ENCODE results near the gene MACROD2. TPM values are rescaled to one million over a fixed set of nuclear protein-coding genes. Genes with fewer than 3 reads are reported as not detected.

The MACROD2 gene
- total RNA-seq, 4 donors from 2014 or later = 4.0 to 14.1 (median 10.4) TPM

DNA sequence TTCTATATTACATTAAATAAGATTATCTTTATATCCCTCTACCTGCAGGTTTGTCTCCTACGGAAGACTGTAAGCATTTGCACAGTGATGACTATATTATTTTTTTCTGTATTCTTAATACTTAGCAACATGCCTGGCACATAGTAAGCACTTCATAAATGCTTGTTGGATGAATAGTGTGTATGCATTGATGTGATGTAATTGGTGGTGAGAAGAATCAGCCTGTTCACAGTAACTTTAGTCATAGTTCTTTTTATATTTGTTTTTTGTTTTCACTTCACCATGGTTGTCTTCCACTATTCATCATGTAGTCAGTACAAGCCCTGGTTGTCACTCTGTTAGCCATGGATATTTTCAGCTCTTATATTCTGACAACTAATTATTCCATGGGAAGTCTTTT lies 526.1 kb downstream of the MACROD2 start:
- 59 to 61% methylated on average over 1 of the region's 1 CpG for WGBS, 2 donors

DNA sequence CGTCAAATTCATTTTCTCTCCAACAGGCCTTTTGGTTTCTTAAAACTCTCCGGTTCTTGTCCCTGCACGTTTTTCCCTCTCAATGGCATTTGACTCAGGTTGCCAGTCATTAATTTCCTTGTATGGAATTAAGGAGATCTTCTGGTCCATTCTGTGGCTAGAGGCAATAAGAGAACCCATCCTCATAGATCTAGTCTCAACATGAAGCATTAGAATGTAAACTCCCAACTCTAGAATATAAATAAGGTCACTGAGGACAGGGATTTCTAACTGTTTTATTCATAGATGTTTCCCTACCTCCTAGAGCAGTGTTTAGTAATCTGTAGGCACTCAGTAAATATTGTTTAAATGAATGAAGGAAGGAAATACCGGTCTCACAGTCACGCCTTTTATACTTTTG lies 527.3 kb downstream of the MACROD2 start:
- Histone ChIP-seq H3K36me3 (no peaks in the 10 kb centered on the region), H3K27ac (no peak overlapping the region), H3K9me3 (no peaks in the 10 kb centered on the region), H3K4me3 (no peak overlapping the region), H3K27me3 (no peaks in the 10 kb centered on the region), H3K4me1 (no peaks in the 10 kb centered on the region)
- 91 to 93% methylated on average over 5 of the region's 5 CpGs for WGBS, 2 donors
- no peak for TF ChIP-seq EP300 (IDR thresholded peaks at IDR 0.05)
- TF ChIP-seq CTCF (IDR thresholded peaks at IDR 0.05) = no peak
- TF ChIP-seq POLR2A (IDR thresholded peaks at IDR 0.05) = no peak
- no peak for DNase-seq (ENCODE audit: low spot score in 2 of 2)

More for the DNA sequence above, 526.1 kb downstream of the MACROD2 start:
- no peak for TF ChIP-seq CTCF (IDR thresholded peaks at IDR 0.05)
- no peak for TF ChIP-seq EP300 (IDR thresholded peaks at IDR 0.05)
- Histone ChIP-seq H3K4me1 (no peaks in the 10 kb centered on the region), H3K27me3 (no peaks in the 10 kb centered on the region), H3K27ac (no peak overlapping the region), H3K36me3 (no peaks in the 10 kb centered on the region), H3K9me3 (no peaks in the 10 kb centered on the region), H3K4me3 (no peak overlapping the region)
- no peak for DNase-seq (ENCODE audit: low spot score in 2 of 2)

DNA sequence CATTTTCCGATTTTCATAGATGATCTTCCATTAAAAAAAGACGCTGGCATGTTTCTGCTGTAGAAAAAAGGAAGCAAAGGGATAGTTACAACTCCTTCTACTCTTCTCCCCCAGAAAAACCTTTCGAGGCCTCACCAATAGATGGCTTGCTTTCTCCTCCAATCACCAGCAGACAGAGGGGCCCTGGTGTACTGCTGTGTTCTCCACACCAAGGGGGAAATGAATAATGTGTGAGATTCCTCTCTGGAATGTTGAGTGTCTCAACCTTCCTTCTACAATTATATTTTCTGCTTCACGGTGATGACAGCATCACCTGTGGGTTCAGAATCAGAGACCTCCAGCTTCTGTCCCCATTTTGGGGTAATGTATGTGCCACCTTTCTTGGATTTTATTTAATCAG lies 527.8 kb downstream of the MACROD2 start:
- no peak overlapping the region for H3K4me3 ChIP-seq
- H3K4me1 ChIP-seq = no peaks in the 10 kb centered on the region
- TF ChIP-seq CTCF (IDR thresholded peaks at IDR 0.05) (no peak), EP300 (IDR thresholded peaks at IDR 0.05) (no peak), POLR2A (IDR thresholded peaks at IDR 0.05) (no peak)
- no peaks in the 10 kb centered on the region for H3K36me3 ChIP-seq
- H3K9me3 ChIP-seq = no peaks in the 10 kb centered on the region
- 57 to 74% methylated on average over 4 of the region's 4 CpGs for WGBS, 2 donors
- no peak for DNase-seq (ENCODE audit: low spot score in 2 of 2)
- H3K27ac ChIP-seq = no peak overlapping the region
- no peaks in the 10 kb centered on the region for H3K27me3 ChIP-seq

- no peaks in the 10 kb centered on the region for H3K4me1 ChIP-seq
- H3K27me3 ChIP-seq = no peaks in the 10 kb centered on the region
- H3K36me3 ChIP-seq = no peaks in the 10 kb centered on the region
- TF ChIP-seq EP300 (IDR thresholded peaks at IDR 0.05) = no peak
- no peak for TF ChIP-seq CTCF (IDR thresholded peaks at IDR 0.05)
- TF ChIP-seq POLR2A (IDR thresholded peaks at IDR 0.05) = no peak
- no peaks in the 10 kb centered on the region for H3K9me3 ChIP-seq
- 91 to 97% methylated on average over 1 of the region's 1 CpG for WGBS, 2 donors
- DNase-seq (ENCODE audit: low spot score in 2 of 2) = no peak
- no peak overlapping the region for H3K27ac ChIP-seq
- no peak overlapping the region for H3K4me3 ChIP-seq
Observed at GRCh38 chr20:14525426-14525825, 530.1 kb downstream of the MACROD2 start.

GRCh38 chr20:14526891-14527290 lies 531.6 kb downstream of the MACROD2 start:
- WGBS, 2 donors = 82 to 85% methylated on average over 12 of the region's 12 CpGs
- no peaks in the 10 kb centered on the region for H3K27me3 ChIP-seq
- no peak for TF ChIP-seq CTCF (IDR thresholded peaks at IDR 0.05)
- TF ChIP-seq EP300 (IDR thresholded peaks at IDR 0.05) = no peak
- no peak for TF ChIP-seq POLR2A (IDR thresholded peaks at IDR 0.05)
- H3K9me3 ChIP-seq = no peaks in the 10 kb centered on the region
- DNase-seq (ENCODE audit: low spot score in 2 of 2) = no peak
- no peaks in the 10 kb centered on the region for H3K36me3 ChIP-seq
- no peak overlapping the region for H3K4me3 ChIP-seq
- H3K4me1 ChIP-seq = no peaks in the 10 kb centered on the region
- no peak overlapping the region for H3K27ac ChIP-seq

Data from tibial nerve (tissue), 4 donors.